Uterus (tissue), 2 donors: ENCODE measurements around the gene TRIM40.

Experiments used
- CTCF ChIP-seq, 4 experiments: fragments of 200-600 bp in 2 of 4; fragments of 450-650 bp in 2 of 4; sonication (generic) in 2 of 4; IDR thresholded peaks; one replicate each; pipeline ENCODE4 v1.5.1; 2016 to 2019; ENCODE audit warnings: antibody characterized with exemption in 4 of 4, mild to moderate bottlenecking in 2 of 4, moderate library complexity in 1 of 4
- POLR2A ChIP-seq, 2 donors: fragments of 450-650 bp; IDR thresholded peaks; one replicate each; pipeline ENCODE4 v1.6.1; 2016; ENCODE audit warnings: antibody characterized with exemption in 2 of 2, mild to moderate bottlenecking in 1 of 2, moderate library complexity in 1 of 2

GRCh38 chr6:30162265-30163089 lies 26.5 kb downstream of the TRIM40 start:
- no peak for TF ChIP-seq CTCF (IDR thresholded peaks at IDR 0.05)
- TF ChIP-seq POLR2A (IDR thresholded peaks at IDR 0.05), result no peak
